Mucosa of stomach (tissue), 1 donor: ENCODE measurements around the gene POU5F1.
A peak's percentile ranks its signal among the peaks of the same experiment; 100 is the strongest.
"Not testable (repeated sequence)": the region's sequence is repeated elsewhere in the genome, so short reads cannot be mapped to it uniquely, and the experiment has no call there.

Source experiments
- H3K27me3 ChIP-seq: one replicate; pipeline ENCODE4 v1.7.0; 2013; ENCODE audit warnings: mild to moderate bottlenecking, low read length; ENCODE audit not compliant: control insufficient read depth, insufficient read depth
- H3K36me3 ChIP-seq: one replicate; pipeline ENCODE4 v1.7.0; 2013; ENCODE audit warnings: low read length; ENCODE audit not compliant: control insufficient read depth, insufficient read depth
- H3K4me1 ChIP-seq: one replicate; pipeline ENCODE4 v1.7.0; 2013; ENCODE audit warnings: mild to moderate bottlenecking, low read length; ENCODE audit not compliant: control insufficient read depth, insufficient read depth
- H3K4me3 ChIP-seq: one replicate; pipeline ENCODE4 v1.7.0; 2013; ENCODE audit warnings: low read length
- H3K9ac ChIP-seq: one replicate; pipeline ENCODE4 v1.7.0; 2013; ENCODE audit warnings: mild to moderate bottlenecking, low read length, moderate library complexity
- H3K9me3 ChIP-seq: one replicate; pipeline ENCODE4 v1.7.0; 2013; ENCODE audit warnings: mild to moderate bottlenecking, low read length, moderate library complexity; ENCODE audit not compliant: control insufficient read depth
- donor health status: Pancreatic carcinoma.

Gene POU5F1

DNA sequence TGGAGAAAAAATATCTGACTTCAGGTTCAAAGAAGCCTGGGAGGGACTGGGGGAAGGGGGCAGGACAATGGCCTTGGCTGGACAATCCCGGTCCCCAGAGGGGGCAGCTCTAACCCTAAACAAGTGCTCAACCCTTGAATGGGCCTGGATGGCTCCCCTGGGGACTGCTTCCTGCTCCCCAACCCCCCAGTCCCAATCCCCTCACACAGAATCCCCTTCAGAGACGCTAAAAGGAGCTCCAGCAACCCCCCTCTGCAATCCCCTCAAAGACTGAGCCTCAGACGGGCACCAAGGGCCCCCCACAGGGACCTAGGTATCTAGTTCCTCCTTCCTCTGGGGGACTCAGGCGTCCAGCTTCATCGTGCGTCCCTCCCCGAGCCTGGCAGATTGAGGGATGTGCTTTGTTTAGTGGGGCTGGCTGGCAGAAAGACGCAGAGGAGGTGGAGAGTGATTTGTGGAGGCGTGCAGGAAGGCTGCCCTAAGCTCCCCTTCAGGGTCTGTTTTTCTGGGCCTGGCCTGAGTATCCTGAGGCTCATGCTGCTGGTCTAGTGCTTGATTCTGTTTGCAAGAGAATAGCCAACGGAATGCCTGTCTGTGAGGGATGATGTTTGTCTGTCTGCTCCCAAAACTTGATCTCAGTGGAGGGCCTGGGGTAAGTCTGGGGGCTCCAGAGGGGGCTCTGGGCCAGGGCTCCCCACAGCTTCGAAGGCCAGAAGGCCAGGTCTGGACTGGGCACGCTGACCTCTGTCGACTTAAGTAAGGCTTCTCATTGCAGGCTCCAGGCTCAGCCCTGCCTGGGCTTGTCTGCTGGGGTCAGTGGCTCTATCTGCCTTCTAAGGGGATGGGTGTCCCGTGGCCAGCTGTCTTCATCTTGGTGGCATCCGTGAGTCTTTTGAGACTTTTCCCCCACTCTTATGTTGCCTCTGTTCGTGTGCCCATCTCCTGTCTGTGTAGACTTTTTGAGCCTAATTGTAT is 1.7 kb upstream of the POU5F1 start:
- H3K4me1 ChIP-seq = peaks cover 19% of the 10 kb centered on the region
- H3K9ac ChIP-seq = no peak overlapping the region
- no peak overlapping the region for H3K4me3 ChIP-seq
- H3K36me3 ChIP-seq = no peaks in the 10 kb centered on the region
- no peaks in the 10 kb centered on the region for H3K9me3 ChIP-seq
- H3K27me3 ChIP-seq = no peaks in the 10 kb centered on the region

DNA sequence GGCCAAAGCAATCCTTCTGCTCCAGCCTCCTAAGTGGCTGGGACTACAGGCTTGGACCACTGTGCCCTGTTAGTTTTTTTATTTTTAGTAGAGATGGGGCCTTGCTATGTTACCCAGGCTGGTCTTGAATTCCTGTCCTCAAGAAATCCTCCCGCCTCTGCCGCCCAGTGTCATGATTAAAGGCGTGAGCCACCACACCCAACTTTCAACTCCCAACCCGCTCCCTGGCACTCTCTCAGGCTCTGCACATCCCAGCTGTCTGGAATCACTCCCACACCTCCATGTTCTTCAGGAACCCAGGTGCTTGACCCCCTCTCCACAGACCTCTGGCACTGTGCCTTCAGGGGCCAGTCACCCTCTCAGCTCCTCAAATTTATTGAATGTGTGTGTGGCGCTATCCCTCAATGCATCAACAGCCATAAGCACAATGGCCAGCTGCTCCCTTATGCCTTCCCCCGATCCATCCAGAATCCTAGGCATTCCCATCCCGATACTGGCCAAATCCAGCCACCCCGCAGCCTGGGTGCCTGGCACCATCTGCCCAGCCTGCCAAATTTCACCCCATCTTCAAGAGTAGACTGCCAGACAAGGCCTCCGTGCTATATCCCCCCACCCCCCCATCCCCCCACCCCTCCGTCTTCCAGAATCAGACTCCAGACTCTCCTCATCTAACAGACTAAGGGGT is 647 bp upstream of the POU5F1 start:
- H3K9me3 ChIP-seq = no peaks in the 10 kb centered on the region
- peaks cover 19% of the 10 kb centered on the region for H3K4me1 ChIP-seq
- H3K4me3 ChIP-seq = no peak overlapping the region
- no peak overlapping the region for H3K9ac ChIP-seq
- H3K27me3 ChIP-seq = no peaks in the 10 kb centered on the region
- no peaks in the 10 kb centered on the region for H3K36me3 ChIP-seq

DNA sequence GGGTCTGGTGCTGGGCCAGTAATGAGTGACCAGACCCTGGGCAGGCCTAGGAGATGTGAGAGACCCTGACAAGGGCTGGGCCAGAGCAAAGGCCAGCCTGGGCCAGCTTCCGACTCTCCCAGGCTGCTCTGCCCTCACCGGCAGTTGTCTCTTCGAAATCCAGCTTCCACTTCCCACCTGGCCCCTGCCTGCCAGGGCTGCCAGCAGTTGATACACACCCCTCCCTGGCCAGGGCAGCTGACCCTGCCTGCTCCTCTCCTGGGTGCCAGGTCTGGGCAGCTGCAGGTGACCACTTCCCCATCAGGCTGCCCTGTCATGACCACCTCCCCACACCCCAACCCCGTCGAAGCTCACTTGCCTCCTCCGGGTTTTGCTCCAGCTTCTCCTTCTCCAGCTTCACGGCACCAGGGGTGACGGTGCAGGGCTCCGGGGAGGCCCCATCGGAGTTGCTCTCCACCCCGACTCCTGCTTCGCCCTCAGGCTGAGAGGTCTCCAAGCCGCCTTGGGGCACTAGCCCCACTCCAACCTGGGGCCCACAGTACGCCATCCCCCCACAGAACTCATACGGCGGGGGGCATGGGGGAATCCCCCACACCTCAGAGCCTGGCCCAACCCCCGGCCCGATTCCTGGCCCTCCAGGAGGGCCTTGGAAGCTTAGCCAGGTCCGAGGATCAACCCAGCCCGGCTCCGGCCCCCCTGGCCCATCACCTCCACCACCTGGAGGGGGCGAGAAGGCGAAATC is 453 bp downstream of the POU5F1 start:
- not testable (repeated sequence) for H3K4me3 ChIP-seq, H3K9me3 ChIP-seq, H3K36me3 ChIP-seq, H3K27me3 ChIP-seq
- H3K9ac ChIP-seq = peak overlapping the region; percentile 39
- H3K4me1 ChIP-seq = peaks cover 19% of the 10 kb centered on the region

DNA sequence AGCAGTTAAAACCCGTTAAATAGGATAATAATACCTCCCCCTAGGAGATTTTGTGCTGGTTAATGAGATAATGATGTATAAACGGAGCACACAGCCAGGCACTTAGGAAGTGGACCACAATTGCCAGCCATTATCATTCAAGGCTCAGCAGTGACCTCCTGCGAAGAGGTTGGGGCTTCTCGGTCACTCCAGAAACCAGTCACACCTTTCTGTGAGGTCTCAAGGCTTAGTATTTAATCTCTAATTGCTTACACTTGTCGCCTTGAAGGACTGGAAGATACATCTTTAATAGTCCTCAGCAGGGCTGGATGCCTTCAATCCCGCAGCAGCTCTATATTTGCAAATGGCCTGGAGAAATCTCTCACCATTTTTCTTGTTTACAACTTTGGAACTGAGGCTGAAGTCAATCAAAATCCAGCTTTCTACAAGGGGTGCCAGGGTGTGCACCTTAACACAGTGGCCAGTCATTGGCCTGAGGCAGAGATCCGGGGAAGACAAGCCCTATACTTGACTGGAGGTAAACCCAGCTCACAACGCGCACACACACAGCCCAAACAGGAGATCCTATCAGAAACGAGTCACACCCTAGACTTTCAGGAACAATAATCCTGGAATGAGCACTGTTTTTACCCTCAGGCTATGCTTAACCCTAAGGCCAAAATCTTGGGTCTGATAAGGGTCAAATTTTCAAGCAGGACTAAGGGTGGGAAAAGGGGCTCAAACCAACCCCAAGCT is 1.2 kb downstream of the POU5F1 start:
- Histone ChIP-seq H3K27me3 (no peaks in the 10 kb centered on the region), H3K36me3 (no peaks in the 10 kb centered on the region), H3K4me3 (no peak overlapping the region), H3K9me3 (no peaks in the 10 kb centered on the region), H3K9ac (peak overlapping the region; percentile 39), H3K4me1 (peaks cover 19% of the 10 kb centered on the region)

DNA sequence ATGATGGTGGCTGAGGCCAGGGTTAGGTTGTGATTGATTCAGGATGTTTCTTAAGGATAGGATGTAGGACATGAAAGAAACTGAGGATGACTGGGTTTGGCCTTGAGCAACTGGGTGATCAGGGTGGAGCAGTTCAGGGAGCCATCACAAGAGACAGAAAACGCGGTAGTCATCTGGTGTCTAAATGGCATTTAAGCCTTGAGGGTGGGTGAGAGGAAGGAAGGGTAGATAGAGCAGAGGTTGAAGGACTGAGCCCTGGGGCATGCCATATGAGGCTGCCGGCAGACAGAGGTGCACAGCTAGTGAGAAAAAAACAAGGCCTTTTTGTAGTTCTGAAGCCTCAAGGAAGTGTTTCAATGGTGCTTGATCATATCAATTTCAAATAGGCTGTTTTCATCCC is 1.9 kb downstream of the POU5F1 start:
- Histone ChIP-seq H3K27me3 (no peaks in the 10 kb centered on the region), H3K9me3 (no peaks in the 10 kb centered on the region), H3K4me3 (no peak overlapping the region), H3K4me1 (peaks cover 19% of the 10 kb centered on the region), H3K9ac (no peak overlapping the region), H3K36me3 (no peaks in the 10 kb centered on the region)

DNA sequence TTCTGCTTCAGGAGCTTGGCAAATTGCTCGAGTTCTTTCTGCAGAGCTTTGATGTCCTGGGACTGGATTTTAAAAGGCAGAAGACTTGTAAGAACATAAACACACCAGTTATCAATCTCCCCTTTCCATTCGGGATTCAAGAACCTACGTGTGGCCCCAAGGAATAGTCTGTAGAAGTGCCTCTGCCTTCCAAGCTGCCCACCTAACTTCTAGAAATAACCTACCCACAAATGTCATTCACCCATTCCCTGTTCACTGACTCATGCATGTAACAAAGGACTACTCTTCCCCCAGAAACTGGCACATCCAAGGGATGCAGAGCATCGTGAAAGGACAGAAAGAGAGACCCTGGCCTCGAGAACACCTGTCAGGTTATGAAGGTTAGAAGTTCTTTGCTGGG is 4.5 kb downstream of the POU5F1 start:
- Histone ChIP-seq H3K9me3 (no peaks in the 10 kb centered on the region), H3K4me3 (no peak overlapping the region), H3K27me3 (no peaks in the 10 kb centered on the region), H3K9ac (no peak overlapping the region), H3K36me3 (no peaks in the 10 kb centered on the region), H3K4me1 (peaks cover 15% of the 10 kb centered on the region)

DNA sequence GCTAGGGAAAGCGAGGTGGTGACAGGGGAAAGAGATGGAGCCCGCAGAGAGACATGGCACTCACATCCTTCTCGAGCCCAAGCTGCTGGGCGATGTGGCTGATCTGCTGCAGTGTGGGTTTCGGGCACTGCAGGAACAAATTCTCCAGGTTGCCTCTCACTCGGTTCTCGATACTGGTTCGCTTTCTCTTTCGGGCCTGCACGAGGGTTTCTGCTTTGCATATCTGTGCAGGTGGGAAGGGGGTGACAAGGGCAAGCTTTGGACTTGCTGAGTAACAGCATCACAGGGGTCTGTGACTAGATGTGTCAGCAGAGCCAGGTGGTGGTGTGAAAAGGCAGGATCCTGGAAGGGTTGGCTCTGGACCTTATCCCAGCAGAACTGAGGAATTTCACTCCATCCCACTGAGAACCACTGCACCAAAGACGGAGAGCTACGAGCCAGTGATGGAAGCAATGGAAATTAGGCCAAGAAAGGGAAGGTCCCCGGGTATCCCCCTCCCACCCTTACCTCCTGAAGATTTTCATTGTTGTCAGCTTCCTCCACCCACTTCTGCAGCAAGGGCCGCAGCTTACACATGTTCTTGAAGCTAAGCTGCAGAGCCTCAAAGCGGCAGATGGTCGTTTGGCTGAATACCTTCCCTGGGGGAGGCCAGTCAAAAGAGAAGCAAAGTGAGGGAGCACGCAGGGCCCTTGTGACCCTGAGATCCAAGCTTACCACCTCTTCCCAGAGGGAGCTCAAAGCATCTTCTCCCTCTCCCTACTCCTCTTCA is 5.2 kb downstream of the POU5F1 start:
- not testable (repeated sequence) for H3K36me3 ChIP-seq, H3K27me3 ChIP-seq, H3K9me3 ChIP-seq, H3K9ac ChIP-seq, H3K4me3 ChIP-seq
- peaks cover 12% of the 10 kb centered on the region for H3K4me1 ChIP-seq

DNA sequence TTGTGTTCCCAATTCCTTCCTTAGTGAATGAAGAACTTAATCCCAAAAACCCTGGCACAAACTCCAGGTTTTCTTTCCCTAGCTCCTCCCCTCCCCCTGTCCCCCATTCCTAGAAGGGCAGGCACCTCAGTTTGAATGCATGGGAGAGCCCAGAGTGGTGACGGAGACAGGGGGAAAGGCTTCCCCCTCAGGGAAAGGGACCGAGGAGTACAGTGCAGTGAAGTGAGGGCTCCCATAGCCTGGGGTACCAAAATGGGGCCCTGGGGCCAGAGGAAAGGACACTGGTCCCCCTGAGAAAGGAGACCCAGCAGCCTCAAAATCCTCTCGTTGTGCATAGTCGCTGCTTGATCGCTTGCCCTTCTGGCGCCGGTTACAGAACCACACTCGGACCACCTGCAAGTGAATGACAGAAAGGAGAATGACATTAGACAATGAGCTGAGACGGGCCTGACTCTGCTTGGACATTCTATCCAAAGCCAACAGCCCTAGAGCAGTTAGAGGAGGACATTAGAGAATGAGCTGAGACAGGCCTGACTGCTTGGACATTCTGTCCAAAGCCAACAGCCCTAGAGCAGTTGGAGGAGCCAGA is 5.9 kb downstream of the POU5F1 start:
- H3K9me3 ChIP-seq, H3K4me3 ChIP-seq, H3K27me3 ChIP-seq, H3K9ac ChIP-seq, H3K4me1 ChIP-seq, H3K36me3 ChIP-seq: not testable (repeated sequence)

DNA sequence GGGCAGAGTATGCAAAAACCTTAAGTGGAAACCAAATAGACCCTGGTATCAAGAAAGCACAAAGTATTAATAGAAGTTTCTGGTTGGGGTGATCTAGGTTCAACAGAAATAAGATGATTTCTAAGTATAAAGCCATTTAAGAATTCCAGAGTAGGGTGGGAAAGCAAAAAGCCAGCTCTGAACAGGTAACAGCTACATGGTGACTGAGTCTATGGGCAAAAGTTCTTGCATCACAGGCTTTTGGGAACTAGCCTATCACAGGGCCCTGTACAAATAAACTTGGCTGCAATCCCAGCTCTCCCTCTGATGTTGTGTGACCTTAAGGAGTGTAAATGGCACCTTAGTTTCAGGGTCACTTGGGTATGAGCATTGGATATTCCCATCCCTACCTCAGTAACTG is 6.6 kb downstream of the POU5F1 start:
- Histone ChIP-seq H3K4me3 (no peak overlapping the region), H3K9me3 (no peaks in the 10 kb centered on the region), H3K27me3 (no peaks in the 10 kb centered on the region), H3K4me1 (peaks cover 8% of the 10 kb centered on the region), H3K36me3 (no peaks in the 10 kb centered on the region), H3K9ac (no peak overlapping the region)

DNA sequence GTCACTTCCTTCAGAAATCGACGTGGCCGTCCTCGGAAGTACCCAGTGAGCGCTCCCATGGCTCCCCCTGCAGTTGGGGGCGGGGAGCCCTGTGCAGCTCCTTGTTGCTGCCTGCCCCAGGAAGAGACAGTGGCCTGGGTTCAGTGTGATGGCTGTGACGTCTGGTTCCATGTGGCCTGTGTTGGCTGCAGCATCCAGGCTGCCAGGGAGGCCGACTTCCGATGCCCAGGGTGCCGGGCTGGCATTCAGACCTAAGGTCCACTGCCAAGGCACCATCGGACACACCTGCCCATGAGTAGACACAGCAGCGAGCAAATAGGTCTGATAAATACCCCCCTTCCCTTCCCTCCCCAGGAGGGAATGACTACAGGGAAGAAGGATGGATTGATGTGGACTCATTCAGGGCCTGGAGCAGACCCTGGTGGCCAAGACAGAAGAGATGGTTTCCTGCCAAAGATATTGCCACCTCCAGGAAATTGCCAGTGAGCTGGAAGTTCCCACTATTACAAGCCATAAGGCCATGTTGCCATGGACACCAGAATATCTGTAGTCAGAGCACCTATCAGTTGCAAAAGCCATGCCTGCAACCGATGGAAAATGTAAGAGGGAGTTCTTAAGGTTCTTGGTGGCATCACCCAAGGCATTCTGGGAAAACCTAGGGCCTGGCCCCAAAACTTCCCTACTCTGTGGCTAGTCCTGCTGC is 7.9 kb downstream of the POU5F1 start:
- H3K9ac ChIP-seq = no peak overlapping the region
- H3K4me1 ChIP-seq = peaks cover 12% of the 10 kb centered on the region
- no peak overlapping the region for H3K4me3 ChIP-seq
- H3K27me3 ChIP-seq = no peaks in the 10 kb centered on the region
- H3K9me3 ChIP-seq = no peaks in the 10 kb centered on the region
- no peaks in the 10 kb centered on the region for H3K36me3 ChIP-seq
